GM21390 (cell line): ENCODE data around the gene KCNQ1OT1.

Experiments
- ATAC-seq: cut with Tn5 transposase; IDR thresholded peaks from one replicate; pipeline ENCODE4 v1.9.1; 2021; ENCODE audit not compliant: unreplicated experiment

Gene KCNQ1OT1

GRCh38 chr11:2737866-2738265 lies 38.1 kb upstream of the KCNQ1OT1 start:
- ATAC-seq: no peak

GRCh38 chr11:2737226-2737590 lies 37.4 kb upstream of the KCNQ1OT1 start:
- ATAC-seq: no peak

- no peak for ATAC-seq
These were observed 36.9 kb upstream of the KCNQ1OT1 start for GRCh38 chr11:2736577-2737225.

GRCh38 chr11:2735053-2735589 lies 35.3 kb upstream of the KCNQ1OT1 start:
- ATAC-seq: no peak

- no peak for ATAC-seq
These were observed 34.6 kb upstream of the KCNQ1OT1 start for GRCh38 chr11:2734181-2735052.

GRCh38 chr11:2732940-2733628 lies 33.3 kb upstream of the KCNQ1OT1 start:
- no peak for ATAC-seq

GRCh38 chr11:2732261-2732939 lies 32.6 kb upstream of the KCNQ1OT1 start:
- ATAC-seq: no peak

- no peak for ATAC-seq
These were observed 31.6 kb upstream of the KCNQ1OT1 start for GRCh38 chr11:2731130-2732125.

GRCh38 chr11:2730272-2731129 lies 30.7 kb upstream of the KCNQ1OT1 start:
- ATAC-seq: no peak

- no peak for ATAC-seq
These were observed 30.0 kb upstream of the KCNQ1OT1 start for GRCh38 chr11:2729841-2730240.

- ATAC-seq: no peak
These were observed 29.0 kb upstream of the KCNQ1OT1 start for GRCh38 chr11:2728663-2729332.

GRCh38 chr11:2728128-2728662 lies 28.4 kb upstream of the KCNQ1OT1 start:
- ATAC-seq: no peak

- no peak for ATAC-seq
These were observed 27.2 kb upstream of the KCNQ1OT1 start for GRCh38 chr11:2726964-2727363.

- no peak for ATAC-seq
These were observed 25.8 kb upstream of the KCNQ1OT1 start for GRCh38 chr11:2725368-2726300.

GRCh38 chr11:2724653-2725367 lies 25.0 kb upstream of the KCNQ1OT1 start:
- ATAC-seq: no peak

GRCh38 chr11:2724104-2724503 lies 24.3 kb upstream of the KCNQ1OT1 start:
- no peak for ATAC-seq
